HG02642 (cell line): ENCODE measurements around the gene OLFM3.

Experiments
- ATAC-seq: cut with Tn5 transposase; IDR thresholded peaks from one replicate; pipeline ENCODE4 v1.9.1; 2021; ENCODE audit warnings: mild to moderate bottlenecking; ENCODE audit not compliant: unreplicated experiment, poor library complexity

OLFM3 gene

DNA sequence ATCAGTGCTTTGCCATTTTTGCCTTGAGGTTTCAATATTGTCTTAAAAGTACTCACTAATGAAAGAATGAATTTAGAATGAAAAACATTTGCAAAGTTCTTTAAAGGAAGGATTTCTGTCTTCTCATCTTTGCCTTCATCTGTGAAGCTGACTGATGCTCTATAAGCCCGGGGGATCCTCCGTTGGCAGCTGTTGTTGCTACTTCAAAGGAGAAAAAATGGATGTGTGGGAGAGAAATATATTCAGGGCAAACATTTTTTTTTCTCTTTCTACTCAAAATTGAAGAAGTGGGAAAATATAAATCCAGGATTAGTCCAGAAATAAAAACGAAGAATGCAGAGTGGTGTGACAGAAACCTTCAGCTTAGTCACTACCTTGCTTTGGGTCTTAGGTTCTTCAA is 142.5 kb downstream of the OLFM3 start:
- ATAC-seq, result no peak

DNA sequence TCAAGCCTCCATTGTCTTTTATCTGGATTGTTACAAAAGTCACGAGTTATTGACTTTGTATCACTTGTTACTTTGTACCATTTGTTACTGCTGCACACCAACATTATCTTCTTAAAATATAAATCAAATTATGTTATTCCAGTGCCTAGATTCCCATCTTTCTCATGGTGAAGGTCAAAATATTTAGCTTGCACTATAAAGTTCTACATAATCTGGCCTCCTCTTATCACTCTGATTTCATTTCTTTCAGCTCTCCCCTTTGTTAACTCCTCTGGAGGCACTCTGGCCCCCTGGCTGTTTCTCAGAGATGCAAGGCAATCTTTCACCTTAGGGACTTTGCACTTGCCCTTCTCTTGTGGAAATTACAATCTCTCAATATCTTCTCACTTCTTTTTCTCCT is 143.8 kb downstream of the OLFM3 start:
- ATAC-seq, result no peak

DNA sequence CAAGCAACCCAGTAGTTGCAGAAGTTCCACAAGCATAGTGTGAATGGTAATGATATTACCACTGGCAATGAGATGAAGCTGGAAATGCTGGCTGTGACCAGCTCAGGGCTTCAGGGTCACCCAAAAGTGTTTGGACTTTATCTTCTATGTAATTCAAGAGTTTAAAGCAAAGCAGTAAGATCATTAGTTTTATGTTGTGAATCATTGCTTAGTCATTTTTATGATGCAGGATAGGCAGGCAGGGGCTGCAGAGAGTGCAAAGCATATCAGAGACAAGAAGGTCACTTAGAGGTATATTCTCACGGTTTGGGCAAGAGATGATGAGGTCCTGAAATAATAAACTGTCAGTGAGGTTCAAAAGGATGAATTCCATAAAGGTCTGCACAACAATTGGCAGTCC is 147.4 kb downstream of the OLFM3 start:
- ATAC-seq, result no peak

DNA sequence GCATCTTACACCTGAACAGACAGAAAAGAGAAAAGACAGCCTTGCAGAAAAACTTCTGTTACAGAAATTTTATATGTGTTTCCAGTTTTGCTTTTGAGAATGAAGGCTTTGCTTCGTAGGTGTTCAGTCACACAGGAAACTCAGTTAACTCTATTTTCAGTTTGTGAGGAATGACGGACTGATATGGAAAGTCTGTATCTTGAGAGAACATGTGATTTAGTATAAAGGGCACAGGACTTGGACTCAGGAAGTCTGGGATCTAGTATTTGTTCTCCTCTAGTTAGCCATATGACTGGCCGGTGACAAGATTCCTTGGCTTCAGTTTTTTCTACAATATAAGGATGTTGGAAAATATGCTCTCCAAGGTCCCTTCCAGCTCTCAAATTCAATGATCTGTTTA is 149.1 kb downstream of the OLFM3 start:
- no peak for ATAC-seq

DNA sequence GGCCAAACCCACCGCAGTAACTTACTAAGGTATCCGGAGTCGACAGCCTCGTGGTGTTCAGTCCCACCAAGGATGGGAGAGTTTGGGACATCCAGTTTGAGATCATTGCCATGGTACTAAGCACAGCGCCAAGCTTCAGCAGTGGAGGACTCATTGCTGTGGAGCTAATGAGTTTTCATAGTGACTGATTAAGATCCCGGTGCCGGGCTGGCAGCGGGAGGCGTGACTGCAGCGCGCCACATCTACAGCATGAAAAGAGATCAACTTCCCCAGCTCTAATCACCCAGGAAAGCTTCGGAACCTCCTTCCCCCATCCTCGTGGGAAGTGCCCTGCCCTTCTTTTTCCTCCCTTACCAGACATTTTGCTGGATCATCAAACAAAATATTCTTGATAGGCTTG is 149.9 kb downstream of the OLFM3 start:
- ATAC-seq, result no peak

DNA sequence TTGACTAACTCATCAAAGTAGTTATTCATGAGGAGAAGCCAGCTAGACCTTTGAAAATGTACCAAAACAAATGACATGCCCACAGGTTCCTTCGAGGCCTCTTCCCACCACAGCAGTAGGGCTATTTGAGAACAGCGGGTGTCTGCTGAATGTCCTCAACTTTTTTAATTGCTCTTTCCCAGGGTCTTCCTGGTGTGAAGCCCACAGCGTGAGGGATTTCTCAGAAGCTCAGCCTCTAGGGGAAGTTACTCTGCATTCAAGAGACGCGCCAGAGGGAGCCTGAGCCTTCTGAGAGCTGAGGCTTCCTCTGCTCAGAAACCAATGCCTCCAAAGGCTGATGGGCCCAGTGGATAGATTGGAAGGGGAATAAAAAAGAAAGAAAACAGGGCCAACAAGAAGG is 153.6 kb downstream of the OLFM3 start:
- ATAC-seq, result no peak

DNA sequence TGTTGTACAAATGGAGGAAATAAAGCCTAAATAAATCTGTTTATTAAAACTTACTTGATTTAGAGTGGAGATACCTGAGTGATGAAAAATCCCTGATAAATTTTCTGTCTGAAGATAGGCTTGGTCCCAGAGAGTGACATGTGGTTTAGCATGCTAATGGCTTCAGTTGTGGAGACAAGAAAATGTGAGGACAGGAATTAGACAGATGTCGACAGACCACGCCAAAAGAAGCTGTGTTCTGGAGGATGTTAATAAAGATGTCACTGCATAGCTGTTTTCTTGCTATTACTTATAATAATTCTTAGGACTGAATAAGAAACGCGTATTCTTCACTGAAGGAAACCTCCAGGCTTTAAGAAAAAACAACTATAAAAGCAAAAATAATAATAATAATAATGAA is 154.9 kb downstream of the OLFM3 start:
- ATAC-seq, result no peak

DNA sequence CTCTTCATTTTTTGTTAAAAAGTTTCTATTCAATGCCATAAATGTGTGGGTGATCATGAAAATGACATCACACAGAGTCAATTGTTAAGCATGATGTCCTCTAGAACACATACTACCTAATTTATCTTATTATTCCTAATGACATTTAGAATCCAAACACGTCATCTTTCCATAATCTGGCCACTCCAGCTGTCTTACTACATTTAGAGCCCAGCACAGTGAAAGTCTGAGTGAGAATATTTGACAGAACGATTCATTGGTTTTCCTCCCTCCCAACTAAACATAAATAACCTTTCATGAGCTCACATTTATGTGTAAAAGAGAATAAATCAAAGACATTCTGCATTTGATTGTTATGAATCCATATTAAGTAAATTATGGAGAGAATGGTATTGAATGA is 160.7 kb downstream of the OLFM3 start:
- ATAC-seq, result no peak

DNA sequence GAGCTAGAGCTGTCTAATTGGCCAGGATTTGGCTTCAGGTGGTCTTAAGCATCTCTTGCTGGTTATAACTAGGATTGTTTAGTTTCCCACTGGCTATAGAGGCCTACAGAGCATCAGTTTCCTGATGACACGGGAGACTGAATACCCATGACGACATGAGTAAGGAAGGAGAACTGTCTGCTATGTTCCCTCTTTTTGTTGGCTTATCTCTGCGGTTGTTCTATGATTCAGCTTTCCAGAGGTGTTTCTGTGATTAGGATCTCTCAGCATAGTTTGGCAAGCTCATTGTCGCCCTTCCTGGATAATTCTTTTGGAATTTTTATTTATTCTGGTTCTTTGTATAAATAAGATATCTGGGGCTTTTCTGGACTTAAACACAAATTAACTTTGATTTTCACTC is 163.4 kb downstream of the OLFM3 start:
- no peak for ATAC-seq

DNA sequence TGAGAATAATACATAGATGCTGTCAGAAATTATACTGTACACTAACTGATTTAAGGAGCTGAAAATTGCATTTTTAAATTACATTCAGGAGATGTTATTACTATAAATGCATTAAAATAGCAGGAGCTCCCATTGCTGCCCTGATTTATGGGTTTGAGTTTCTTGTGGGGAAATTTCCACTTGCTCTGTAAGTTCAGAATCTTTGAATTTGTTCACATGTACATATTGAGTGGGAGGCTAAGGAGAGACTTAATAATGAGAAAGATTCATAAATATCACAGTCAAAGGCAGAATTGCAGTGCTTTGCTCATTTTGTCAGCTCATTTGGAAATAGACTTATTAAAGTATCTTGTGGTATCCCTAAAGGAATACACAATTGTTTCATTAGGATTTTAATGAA is 170.3 kb downstream of the OLFM3 start:
- no peak for ATAC-seq

DNA sequence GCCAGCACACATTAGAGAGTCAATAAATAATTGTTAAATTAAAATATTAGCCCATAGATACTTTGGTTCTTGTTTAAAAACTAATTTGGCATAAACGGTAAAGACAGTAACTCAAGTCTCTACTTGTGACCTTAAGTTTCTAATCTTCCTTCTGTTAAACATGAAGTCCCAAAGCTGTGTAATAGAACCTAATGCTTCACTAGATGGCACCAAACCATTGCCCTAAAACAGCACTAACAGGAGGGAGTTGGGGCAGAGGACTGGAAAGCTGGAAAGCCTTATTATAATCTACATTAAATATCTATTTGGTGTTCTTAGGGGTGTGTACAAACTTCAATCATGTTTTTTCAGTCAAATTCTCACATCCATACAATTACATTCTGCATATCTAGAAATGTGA is 176.7 kb downstream of the OLFM3 start:
- ATAC-seq, result no peak

DNA sequence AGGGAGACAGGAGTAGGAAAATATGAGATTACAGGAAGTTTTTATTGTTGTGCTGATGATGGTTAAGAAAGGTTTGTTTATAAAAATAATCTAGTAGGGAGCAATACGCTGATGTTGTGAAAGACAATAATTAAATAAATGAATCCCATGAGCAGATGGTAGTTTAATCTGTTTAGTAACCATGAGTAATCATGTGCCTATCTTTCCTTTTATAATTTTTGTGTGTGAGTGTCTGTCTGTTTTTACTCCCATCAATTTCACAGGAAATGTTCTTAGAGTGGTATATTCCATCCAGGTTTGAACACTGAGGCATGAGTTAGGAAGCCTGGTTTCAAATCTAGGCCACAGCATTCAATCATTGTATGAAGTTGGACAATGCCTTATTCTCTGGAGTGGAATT is 180.5 kb downstream of the OLFM3 start:
- ATAC-seq, result no peak

DNA sequence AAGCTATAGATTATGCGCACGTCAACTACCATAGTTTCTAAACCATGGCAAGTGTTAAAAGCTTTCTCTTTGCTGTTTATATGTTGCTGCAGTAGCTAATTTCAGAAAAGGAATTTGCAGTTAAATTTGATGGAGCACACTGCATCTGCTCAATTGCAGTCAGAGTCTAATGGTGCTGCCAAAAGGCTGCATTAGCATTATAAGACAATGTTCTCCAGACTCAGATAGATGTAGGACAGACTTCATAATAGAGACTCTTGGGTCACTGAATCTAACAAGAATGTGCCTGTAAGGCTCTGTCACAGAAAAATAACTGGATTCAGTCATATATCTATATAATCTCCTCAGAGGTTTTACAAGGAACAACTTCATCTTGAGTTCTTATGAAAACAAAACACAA is 198.3 kb downstream of the OLFM3 start:
- no peak for ATAC-seq

DNA sequence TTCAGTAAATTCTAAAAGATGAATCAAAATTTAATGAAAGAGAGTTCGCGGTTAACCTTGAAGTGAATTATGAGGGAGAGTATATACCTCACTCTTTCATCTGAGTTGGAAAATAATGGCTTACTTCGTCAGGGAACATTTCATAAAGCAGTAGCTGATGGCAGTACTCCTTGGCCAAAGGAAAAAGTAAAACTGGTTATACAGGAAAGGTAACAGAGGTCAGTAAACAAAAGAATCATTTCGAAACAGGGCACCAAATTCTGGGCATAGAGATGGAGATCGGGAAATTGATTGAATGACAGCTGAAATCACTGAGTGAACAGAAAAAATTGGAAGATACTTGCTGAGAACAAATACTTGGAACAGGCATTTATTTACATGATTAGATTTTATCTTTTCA is 199.0 kb downstream of the OLFM3 start:
- no peak for ATAC-seq

DNA sequence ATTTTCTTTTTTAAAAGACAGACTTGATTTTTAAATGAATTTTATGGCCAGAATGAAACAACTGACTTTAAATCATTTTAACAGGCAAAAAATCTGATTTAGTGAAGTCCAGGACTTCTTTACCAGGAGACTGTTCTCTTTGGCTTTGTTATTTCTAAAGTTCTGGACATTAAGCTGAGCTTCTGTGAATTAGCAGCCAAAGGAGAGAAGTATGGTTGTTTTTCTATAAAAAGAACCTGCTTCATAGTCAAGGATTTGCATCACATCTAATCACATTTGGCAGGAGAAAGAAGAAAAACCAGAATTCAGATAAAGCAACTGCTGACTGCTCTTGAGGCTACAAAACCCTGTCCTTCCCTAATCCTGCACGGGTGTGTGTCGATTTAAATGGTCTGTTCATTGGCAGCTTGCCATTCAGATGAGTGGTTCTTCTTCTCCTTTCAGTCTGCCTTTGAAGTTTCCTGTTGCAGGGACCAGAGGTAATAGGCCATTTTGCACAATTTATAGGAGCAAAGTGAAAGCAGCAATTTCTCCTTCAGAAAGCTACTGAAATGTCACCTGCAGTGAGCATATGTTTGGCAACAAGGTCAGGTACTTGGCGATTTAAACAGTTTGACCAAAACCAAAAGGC is 215.4 kb downstream of the OLFM3 start:
- no peak for ATAC-seq

DNA sequence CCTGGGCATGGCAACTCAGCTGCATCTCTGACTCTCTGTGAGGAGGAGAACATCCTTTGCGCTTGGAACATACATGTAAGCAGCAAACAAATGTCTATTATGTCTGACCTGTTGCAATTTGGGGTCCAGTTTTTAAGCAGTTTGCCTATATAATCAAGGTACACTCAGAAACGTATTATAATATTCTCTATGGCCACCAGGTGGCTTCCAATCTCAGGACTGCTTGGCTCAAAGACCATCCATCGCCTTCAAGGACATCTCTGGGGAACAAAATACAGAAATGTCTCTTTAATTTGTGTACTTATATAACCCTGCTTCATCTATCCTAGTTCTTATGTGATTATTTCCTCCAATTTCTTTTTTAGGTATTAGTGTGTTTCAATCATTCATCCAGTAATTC is 227.2 kb downstream of the OLFM3 start:
- peak; percentile 72 for ATAC-seq

DNA sequence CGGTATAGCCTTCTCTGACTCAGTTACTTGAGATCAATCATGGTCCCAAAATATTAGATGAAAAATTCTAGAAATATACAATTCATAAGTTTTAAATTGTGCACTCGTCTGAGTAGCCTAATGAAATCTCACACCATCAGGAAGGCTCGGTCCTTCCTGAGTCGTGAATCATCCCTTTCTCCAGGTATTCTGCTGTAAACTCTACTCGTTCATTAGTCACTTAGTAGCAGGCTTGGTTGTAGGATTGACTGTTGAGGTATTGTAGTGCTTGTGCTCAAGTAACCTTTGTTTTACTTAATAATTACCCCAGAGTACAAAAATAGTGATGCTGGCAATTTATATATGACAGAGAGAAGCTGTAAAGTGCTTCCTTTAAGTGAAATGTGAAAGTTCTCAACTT is 238.7 kb downstream of the OLFM3 start:
- ATAC-seq, result no peak

DNA sequence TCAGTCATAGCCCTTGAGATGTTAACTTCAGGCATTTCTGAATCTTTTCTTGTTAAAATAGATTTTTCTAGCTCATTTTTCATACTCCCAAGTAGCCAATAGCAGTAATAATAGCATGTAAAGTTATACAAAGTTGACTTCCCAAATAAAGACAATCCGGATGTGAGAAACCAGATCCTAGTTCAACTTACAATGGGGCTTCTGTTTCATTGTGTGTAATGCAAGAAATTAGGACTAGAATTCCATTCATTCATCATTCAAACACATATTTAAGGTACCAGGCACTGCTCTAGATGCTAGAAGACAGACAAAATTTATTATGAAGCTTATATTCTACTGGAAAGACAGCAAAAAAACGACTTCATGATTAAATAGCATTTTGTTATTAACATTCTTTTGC is 240.3 kb downstream of the OLFM3 start:
- no peak for ATAC-seq
